ENCODE data around the gene HUS1B. TPM values are rescaled to one million over a fixed set of nuclear protein-coding genes. Genes with fewer than 3 reads are reported as not detected.

The HUS1B gene
- total RNA-seq, 2 donors from 2014 or later: 0.36 to 6.1 TPM

DNA sequence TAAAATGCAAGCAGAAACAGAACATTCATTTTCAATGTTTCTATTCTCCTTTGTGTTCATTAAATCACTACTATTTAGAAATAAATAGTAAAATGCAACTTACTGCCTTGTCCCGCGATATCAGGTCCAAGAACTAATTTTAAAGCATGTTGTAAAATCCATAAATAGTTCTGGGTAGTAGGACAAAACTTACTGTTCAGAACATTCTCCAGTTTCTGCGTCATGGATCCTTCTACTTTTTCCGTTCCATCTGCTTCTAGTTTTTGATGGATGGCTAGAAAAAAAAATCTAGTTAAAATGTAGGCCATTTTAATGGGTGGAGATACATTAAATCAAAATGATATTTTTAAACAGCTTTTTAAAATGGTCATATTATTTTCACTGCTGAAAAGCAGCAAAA, 47.0 kb downstream of the HUS1B start:
- DNase-seq (ENCODE audit: low spot score): no peak
- Histone ChIP-seq H3K9me3 (no peaks in the 10 kb centered on the region), H3K4me3 (no peak overlapping the region), H3K36me3 (no peaks in the 10 kb centered on the region), H3K27ac (no peak overlapping the region), H3K27me3 (replicated peaks; ENCODE audit: insufficient read depth) (no peaks in the 10 kb centered on the region), H3K4me1 (replicated peaks) (no peaks in the 10 kb centered on the region)
- TF ChIP-seq POLR2A (IDR thresholded peaks at IDR 0.05) (no peak), POLR2AphosphoS5 (IDR thresholded peaks at IDR 0.05) (no peak)
- TF ChIP-seq, protein P1, sequence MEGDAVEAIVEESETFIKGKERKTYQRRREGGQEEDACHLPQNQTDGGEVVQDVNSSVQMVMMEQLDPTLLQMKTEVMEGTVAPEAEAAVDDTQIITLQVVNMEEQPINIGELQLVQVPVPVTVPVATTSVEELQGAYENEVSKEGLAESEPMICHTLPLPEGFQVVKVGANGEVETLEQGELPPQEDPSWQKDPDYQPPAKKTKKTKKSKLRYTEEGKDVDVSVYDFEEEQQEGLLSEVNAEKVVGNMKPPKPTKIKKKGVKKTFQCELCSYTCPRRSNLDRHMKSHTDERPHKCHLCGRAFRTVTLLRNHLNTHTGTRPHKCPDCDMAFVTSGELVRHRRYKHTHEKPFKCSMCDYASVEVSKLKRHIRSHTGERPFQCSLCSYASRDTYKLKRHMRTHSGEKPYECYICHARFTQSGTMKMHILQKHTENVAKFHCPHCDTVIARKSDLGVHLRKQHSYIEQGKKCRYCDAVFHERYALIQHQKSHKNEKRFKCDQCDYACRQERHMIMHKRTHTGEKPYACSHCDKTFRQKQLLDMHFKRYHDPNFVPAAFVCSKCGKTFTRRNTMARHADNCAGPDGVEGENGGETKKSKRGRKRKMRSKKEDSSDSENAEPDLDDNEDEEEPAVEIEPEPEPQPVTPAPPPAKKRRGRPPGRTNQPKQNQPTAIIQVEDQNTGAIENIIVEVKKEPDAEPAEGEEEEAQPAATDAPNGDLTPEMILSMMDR (IDR thresholded peaks at IDR 0.05): no peak
- 93% methylated on average over 4 of the region's 4 CpGs for WGBS
- intact Hi-C loops (cut with DNase I): no loop called here

DNA sequence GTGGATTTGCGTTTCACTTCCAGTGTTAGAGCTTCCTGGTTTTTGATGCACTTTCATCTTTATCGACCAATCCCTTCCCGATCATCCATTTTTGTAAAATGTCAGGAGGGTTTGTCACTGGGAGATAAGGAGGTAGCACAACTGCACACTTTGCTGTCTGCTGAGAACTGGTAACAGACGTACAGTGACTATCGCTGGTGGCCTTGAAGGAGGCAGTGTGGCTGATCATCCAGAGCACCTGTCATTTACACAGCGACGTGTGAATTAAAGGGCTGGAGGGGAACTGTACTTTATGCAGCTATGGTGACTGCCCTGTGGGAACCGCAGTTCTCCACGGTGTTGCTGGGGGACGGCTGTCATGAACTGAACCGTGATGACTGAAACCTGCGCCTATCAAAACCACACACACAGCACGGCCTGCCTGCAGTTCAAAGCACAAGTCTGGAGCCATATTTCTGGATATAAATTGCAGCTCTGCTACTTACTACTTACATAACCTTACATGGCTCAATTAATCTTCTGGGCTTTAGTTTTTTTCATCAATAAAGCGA, 50.0 kb downstream of the HUS1B start:
- H3K4me1 ChIP-seq (replicated peaks): no peaks in the 10 kb centered on the region
- H3K27me3 ChIP-seq (replicated peaks; ENCODE audit: insufficient read depth): no peaks in the 10 kb centered on the region
- intact Hi-C loops (cut with DNase I): no loop called here
- TF ChIP-seq POLR2A (IDR thresholded peaks at IDR 0.05) (no peak), POLR2AphosphoS5 (IDR thresholded peaks at IDR 0.05) (no peak)
- TF ChIP-seq, protein P1 (IDR thresholded peaks at IDR 0.05): no peak
- H3K4me3 ChIP-seq: no peak overlapping the region
- H3K36me3 ChIP-seq: no peaks in the 10 kb centered on the region
- H3K9me3 ChIP-seq: no peaks in the 10 kb centered on the region
- H3K27ac ChIP-seq: no peak overlapping the region
- WGBS: 98% methylated on average over 14 of the region's 14 CpGs
- no peak for DNase-seq (ENCODE audit: low spot score)

Other genes starting within 250 kb of the HUS1B start
- 10 to 100 TPM; 18.2 to 30.8 TPM for gene EXOC2, start 36.0 kb upstream of the HUS1B start, total RNA-seq